ENCODE results near the gene DMXL1.

DNA sequence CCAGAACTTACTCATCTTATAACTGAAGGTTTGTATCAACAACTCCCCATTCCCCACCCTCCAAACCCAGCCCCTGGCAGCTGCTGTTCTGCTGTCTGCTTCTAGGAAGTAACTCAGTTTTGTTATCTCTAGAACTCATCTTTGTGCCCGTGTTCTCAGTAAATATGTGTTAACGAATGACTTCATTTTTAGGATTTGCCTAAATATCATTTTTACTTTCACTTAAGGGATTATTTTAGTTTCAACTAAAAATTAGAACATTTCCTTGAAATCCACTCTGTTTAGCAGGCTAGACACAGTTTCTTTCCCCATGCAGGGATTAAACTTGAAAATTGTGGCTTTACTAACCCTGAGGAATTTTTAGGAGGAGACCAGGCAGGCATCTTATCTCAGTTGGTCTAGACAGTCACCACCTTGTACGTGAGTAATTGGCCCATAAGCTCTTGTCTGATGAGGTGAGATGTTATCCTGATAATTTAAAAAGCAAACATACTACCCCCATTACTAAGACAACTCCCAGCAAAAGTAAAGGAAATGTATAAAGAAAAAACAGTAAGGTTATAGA, 216.7 kb downstream of the DMXL1 start:
- TF ChIP-seq, protein P1, sequence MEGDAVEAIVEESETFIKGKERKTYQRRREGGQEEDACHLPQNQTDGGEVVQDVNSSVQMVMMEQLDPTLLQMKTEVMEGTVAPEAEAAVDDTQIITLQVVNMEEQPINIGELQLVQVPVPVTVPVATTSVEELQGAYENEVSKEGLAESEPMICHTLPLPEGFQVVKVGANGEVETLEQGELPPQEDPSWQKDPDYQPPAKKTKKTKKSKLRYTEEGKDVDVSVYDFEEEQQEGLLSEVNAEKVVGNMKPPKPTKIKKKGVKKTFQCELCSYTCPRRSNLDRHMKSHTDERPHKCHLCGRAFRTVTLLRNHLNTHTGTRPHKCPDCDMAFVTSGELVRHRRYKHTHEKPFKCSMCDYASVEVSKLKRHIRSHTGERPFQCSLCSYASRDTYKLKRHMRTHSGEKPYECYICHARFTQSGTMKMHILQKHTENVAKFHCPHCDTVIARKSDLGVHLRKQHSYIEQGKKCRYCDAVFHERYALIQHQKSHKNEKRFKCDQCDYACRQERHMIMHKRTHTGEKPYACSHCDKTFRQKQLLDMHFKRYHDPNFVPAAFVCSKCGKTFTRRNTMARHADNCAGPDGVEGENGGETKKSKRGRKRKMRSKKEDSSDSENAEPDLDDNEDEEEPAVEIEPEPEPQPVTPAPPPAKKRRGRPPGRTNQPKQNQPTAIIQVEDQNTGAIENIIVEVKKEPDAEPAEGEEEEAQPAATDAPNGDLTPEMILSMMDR (IDR thresholded peaks at IDR 0.05) = no peak
- no peak for TF ChIP-seq POLR2AphosphoS5 (IDR thresholded peaks at IDR 0.05; ENCODE audit: insufficient read depth in 1 of 2, low read depth in 1 of 2)

Data from vagina (tissue), 2 donors.